Spleen (tissue), 7 donors: ENCODE measurements around the gene STX8.

Experiments
- POLR2A ChIP-seq, 3 donors: fragments of 450-650 bp; IDR thresholded peaks; one replicate each; pipeline ENCODE4 v1.5.1; 2017; ENCODE audit warnings: antibody characterized with exemption in 3 of 3, mild to moderate bottlenecking in 1 of 3
- TF ChIP-seq, protein P1 (sequence below), 11 experiments: fragments of 200-600 bp in 7 of 11; fragments of 450-650 bp in 4 of 11; sonication (generic) in 4 of 11; IDR thresholded peaks in 8 of 11; conservative IDR thresholded peaks in 3 of 11; 1 replicate in 7 of 11; 2 replicates in 4 of 11; pipeline versions ENCODE4 v1.4.0 to v1.8.0; 2016 to 2021; ENCODE audit warnings: antibody characterized with exemption in 11 of 11, inconsistent platforms in 4 of 11, mild to moderate bottlenecking in 1 of 11
- donor health status: DM: no; HTN: no; CAD: no; lungs with moderate emphysema.
- donor health status: DM: no; HTN: no; CAD: no.
- donor health status: DM: no; HTN: no; CAD: no.

DNA sequence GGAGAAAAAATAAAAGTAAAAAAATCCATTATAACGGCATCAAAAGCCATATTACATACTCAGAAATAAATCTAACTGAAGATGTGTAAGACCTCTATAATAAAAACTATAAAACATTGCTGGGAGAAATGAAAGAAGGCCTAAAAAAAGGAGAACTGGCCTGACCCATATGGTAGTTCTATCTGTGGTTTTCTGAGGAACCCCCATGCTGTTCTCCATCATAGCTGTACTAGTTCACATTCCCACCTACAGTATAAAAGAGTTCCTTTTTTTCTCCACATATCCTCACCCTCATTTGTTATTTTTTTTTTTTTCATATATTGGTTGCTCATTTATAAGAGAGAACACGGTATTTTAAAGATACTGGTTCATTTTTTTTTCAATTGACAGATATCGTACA lies 191.8 kb downstream of the STX8 start:
- no peak for TF ChIP-seq POLR2A (IDR thresholded peaks at IDR 0.05)
- TF ChIP-seq, protein P1, sequence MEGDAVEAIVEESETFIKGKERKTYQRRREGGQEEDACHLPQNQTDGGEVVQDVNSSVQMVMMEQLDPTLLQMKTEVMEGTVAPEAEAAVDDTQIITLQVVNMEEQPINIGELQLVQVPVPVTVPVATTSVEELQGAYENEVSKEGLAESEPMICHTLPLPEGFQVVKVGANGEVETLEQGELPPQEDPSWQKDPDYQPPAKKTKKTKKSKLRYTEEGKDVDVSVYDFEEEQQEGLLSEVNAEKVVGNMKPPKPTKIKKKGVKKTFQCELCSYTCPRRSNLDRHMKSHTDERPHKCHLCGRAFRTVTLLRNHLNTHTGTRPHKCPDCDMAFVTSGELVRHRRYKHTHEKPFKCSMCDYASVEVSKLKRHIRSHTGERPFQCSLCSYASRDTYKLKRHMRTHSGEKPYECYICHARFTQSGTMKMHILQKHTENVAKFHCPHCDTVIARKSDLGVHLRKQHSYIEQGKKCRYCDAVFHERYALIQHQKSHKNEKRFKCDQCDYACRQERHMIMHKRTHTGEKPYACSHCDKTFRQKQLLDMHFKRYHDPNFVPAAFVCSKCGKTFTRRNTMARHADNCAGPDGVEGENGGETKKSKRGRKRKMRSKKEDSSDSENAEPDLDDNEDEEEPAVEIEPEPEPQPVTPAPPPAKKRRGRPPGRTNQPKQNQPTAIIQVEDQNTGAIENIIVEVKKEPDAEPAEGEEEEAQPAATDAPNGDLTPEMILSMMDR (IDR thresholded peaks at IDR 0.05 in 8 of 11, conservative IDR thresholded peaks at IDR 0.05 in 3 of 11): no peak
